ENCODE measurements around the gene IQCE. TPM values are rescaled to one million over a fixed set of nuclear protein-coding genes. Genes with fewer than 3 reads are reported as not detected.

IQCE gene, protein sequence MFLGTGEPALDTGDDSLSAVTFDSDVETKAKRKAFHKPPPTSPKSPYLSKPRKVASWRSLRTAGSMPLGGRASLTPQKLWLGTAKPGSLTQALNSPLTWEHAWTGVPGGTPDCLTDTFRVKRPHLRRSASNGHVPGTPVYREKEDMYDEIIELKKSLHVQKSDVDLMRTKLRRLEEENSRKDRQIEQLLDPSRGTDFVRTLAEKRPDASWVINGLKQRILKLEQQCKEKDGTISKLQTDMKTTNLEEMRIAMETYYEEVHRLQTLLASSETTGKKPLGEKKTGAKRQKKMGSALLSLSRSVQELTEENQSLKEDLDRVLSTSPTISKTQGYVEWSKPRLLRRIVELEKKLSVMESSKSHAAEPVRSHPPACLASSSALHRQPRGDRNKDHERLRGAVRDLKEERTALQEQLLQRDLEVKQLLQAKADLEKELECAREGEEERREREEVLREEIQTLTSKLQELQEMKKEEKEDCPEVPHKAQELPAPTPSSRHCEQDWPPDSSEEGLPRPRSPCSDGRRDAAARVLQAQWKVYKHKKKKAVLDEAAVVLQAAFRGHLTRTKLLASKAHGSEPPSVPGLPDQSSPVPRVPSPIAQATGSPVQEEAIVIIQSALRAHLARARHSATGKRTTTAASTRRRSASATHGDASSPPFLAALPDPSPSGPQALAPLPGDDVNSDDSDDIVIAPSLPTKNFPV
- 11.1 and 11.8 TPM in 2 replicates for total RNA-seq

DNA sequence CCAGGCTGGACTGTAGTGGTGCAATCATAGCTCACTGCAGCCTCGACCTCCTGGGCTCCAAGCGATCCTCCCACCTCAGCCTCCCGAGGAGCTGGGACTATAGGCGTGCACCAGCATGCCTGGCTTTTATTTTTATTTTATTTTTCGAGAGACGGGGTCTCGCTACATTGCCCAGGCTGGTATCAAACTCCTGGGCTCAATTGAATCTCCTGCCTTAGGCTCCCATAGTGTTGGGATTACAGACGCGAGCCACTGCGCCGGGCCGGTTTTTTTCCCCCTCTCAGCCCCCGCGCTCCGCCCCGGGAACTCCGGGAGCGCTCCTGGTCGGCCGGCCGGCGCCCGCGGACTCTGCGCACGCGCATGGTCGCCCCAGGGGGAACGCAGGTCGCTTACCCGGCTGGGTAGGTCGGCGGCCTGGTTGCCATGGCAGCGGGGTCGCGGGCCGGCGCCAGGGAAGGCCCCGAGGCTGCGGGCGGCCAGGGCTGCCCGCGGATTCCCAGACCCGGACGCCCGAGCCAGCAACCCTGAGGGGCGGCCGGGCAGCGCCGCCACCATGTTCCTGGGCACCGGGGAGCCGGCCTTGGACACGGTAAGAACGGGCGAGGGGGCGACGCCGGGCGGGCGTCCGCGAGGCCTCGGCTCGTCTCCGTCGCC lies at the start of gene IQCE:
Gene IQCE (plus strand): TSS at position 351 of the 654 bp plus-strand sequence. CDS start 203 bp downstream, at position 554.

DNA sequence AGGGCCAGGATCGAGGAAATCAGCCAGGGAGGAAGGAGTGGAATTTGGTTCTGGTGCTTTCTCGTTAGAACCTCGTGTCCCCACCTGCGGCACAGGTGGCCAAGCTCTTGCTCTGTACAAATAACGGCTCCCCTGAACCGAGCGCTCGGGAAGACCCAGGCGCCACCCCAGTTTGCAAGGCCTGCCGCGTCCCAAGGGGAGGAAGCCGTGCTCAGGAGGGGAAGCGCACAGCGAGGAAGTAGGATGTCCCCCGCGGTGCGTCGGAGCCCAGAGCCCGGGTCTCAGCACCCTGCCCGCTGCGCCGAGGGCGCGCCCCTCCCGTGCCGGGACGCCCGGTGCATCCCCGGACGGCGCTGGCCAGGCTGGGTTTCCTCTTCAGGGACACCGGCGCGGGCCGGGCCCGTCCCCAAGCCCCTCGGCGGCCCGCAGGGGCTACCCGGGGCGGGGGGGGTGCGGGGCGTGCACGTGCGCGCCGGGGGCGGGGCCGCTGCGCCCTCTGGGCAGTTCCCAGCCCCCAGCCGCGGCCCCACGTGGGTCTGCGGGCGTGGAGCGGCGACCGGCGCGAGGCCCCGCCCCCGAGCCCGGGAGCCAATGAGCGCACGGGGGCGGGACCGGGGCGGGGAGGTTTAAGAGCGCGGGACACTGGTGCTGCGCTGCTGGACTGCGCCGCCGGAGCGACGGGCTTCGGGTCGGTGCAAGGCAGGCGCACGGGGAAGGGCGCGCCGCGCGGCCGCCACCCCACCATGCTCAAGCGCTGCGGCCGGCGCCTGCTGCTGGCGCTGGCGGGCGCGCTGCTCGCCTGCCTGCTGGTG lies 39.5 kb upstream of the IQCE start, which contains the start of gene LFNG:
Gene LFNG (plus strand): TSS at position 656 of the 812 bp plus-strand sequence. CDS start 88 bp downstream, at position 744.

DNA sequence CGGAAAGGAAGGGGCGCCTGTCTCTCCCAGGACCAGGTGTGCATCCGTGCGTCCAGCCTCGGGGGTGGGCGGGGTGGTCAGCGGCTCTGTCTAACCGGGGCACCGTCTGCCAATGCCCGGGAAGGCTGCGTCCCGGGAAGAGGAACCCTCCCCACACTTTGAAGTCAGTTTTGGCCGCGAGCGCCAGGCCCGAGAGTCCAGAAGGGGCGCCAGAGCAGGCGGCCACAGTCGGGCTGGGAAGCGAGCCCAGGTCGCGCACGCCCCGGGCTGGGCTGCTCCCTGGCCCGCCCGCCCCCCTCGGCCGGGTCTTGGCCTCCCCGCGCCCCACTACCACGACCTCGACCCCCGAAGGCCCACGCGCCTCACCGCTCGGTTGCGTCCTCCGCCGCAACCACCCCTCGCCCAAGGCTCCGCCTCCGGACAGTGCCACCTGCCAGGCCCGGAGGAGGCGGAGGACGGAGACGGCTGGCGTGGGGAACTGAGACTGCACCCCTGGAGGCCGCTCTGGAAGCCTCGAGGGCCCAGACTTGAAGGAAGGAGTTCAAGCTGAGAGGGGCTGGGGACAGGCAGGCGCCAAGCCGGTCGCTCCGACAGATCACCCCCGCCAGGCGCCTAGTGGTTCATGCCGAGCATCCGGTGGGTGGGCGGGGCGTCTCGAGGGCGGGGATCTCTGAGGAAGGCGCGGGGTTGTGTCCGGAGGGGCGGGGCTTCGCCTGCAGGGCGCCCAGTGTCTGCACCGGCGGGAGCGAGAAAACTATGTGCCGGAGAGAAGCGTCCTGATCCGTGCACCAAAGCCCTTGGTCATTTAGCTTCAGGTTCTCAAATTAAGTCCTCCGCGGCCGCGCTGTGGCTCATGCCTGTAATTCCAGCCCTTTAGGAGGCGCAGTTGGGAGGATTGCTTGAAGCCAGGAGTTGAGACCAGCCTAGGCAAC lies 3.4 kb upstream of the IQCE start, which contains the start of gene BRAT1:
Gene BRAT1 (minus strand): TSS at position 404 of the 932 bp plus-strand sequence. CDS start 1,093 bp downstream, outside the sequence.

DNA sequence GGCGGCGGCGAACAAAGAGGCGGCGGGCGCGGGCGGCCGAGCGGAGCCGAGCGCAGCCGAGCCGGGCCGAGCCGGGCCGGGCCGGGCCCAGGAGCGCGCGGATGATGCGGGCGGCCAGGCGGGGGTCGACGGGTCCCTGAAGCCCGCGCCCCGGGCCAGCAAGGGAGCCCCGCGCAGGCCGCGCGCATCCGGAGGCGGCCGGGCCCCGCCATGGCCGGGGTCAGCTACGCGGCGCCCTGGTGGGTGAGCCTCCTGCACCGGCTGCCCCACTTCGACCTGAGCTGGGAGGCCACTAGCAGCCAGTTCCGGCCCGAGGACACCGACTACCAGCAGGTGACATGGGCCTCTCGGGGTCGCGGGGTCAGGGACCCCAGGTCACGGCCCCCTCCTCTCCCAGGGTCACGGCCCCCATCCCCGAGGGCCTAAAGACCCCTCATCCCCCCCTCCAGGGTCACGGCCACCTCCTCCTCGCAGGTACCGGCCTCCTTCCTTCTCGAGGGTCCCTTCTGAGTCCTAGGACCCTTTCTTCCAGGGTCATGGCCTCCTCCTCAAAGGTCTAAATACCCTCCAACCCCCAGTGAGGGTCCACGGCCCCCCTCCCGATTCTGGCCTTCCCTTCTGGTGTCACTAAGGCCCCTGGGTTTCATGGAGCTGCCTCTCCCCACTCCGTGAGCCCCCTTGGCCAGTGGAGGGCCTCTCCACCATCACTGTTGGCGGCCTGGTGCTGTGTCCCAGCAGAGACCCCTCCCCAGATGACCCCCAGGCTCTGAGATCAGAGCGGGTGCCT lies 73.4 kb downstream of the IQCE start, which contains the start of gene TTYH3:
Gene TTYH3 (plus strand): TSS at position 41 of the 787 bp plus-strand sequence. CDS start 170 bp downstream, at position 211.

Other genes with a start within 250 kb of the IQCE start
- gene SNX8, start 244.5 kb upstream of the IQCE start, total RNA-seq = 18.8 and 20.0 TPM in 2 replicates
- 143 and 180 TPM in 2 replicates for gene EIF3B, start 204.2 kb upstream of the IQCE start, total RNA-seq
- 4.2 and 7.1 TPM in 2 replicates for gene CHST12, start 155.4 kb upstream of the IQCE start, total RNA-seq
- not detected in 2 replicates for gene GRIFIN, start 82.6 kb upstream of the IQCE start, total RNA-seq
- gene LFNG, start 39.2 kb upstream of the IQCE start, total RNA-seq = 0.93 and 1.7 TPM in 2 replicates
- 16.8 and 21.4 TPM in 2 replicates for gene BRAT1, start 3.5 kb upstream of the IQCE start, total RNA-seq
- gene TTYH3, start 73.0 kb downstream of the IQCE start, total RNA-seq = 20.9 and 23.4 TPM in 2 replicates
- gene AMZ1, start 129.2 kb downstream of the IQCE start, total RNA-seq = 0.12 and 0.40 TPM in 2 replicates